ENCODE results near the gene ERC1.

ERC1 gene

GRCh38 chr12:1401891-1402290 lies 410.9 kb downstream of the ERC1 start:
- TF ChIP-seq ZNF777 (tag by site-specific recombination; IDR thresholded peaks at IDR 0.05; ENCODE audit: borderline replicate concordance) = no peak
- TF ChIP-seq KLF9 (tag by site-specific recombination; IDR thresholded peaks at IDR 0.05; ENCODE audit: low read depth) = no peak
- no peak for TF ChIP-seq ZNF202 (tag by site-specific recombination; IDR thresholded peaks at IDR 0.05; ENCODE audit: borderline replicate concordance)
- no peak for TF ChIP-seq ZNF280D (tag by site-specific recombination; IDR thresholded peaks at IDR 0.05)
- H3K4me3 ChIP-seq (ENCODE audit: low read depth, low read length) = no peak overlapping the region
- ChIA-PET CTCF (interaction anchor here (1.0 kb wide), 1 partner anchor 284 kb away, joined by 3 read pairs; no protein-coding TSS in a partner anchor), POLR2A (no interaction called here)
- no peak overlapping the region for H3K27ac ChIP-seq (ENCODE audit: extremely low read depth, low read depth, low read length)
- no peaks in the 10 kb centered on the region for H3K4me1 ChIP-seq (ENCODE audit: control insufficient read depth, insufficient read depth, low read length)
- H3K9me3 ChIP-seq (ENCODE audit: control insufficient read depth, insufficient read depth, low read depth, low read length) = no peaks in the 10 kb centered on the region
- H3K36me3 ChIP-seq (ENCODE audit: control insufficient read depth in 2 of 2, insufficient read depth in 1 of 2, low read length in 2 of 2) = no peaks in the 10 kb centered on the region; a peak in 1 of 3 replicates

DNA sequence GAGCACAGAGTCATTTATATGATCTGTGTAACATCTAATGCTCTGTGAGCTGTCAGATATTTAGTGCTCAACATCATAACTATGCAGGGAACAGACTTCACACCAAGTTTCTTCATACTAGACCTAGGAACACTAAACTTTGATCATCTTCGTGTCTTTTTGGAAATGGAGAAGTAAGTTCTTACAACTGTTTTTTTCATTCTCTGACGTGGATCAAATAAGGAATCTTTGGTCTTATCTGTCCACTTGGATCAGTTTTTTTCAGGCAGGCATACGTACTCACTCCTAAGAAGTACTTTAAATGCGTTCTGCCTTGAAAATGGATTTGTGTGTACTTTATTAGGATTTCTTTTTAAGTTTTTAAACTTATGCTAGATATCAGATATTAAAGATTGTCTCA lies 412.4 kb downstream of the ERC1 start:
- CTCF ChIA-PET = no interaction called here
- Histone ChIP-seq H3K9me3 (ENCODE audit: control insufficient read depth, insufficient read depth, low read depth, low read length) (no peaks in the 10 kb centered on the region), H3K4me1 (ENCODE audit: control insufficient read depth, insufficient read depth, low read length) (no peaks in the 10 kb centered on the region), H3K4me3 (ENCODE audit: low read depth, low read length) (no peak overlapping the region), H3K27ac (ENCODE audit: extremely low read depth, low read depth, low read length) (no peak overlapping the region), H3K36me3 (ENCODE audit: control insufficient read depth in 2 of 2, insufficient read depth in 1 of 2, low read length in 2 of 2) (no peaks in the 10 kb centered on the region; a peak in 1 of 3 replicates)
- POLR2A ChIA-PET = no interaction called here
- TF ChIP-seq BCL11B (tag by site-specific recombination; IDR thresholded peaks at IDR 0.05; ENCODE audit: low read depth) (no peak), ZNF518A (tag by site-specific recombination; conservative IDR thresholded peaks at IDR 0.05; ENCODE audit: low read depth) (no peak), ZNF837 (tag by site-specific recombination; IDR thresholded peaks at IDR 0.05) (no peak), OSR2 (tag by site-specific recombination; IDR thresholded peaks at IDR 0.05) (no peak), ZNF610 (tag by site-specific recombination; IDR thresholded peaks at IDR 0.05; ENCODE audit: borderline replicate concordance) (no peak), ZNF362 (tag by site-specific recombination; IDR thresholded peaks at IDR 0.05) (no peak), ZNF549 (tag by site-specific recombination; IDR thresholded peaks at IDR 0.05) (no peak), ZNF266 (tag by site-specific recombination; IDR thresholded peaks at IDR 0.05; ENCODE audit: low read depth) (no peak), ZSCAN16 (tag by site-specific recombination; IDR thresholded peaks at IDR 0.05) (no peak), ZIC2 (tag by site-specific recombination; IDR thresholded peaks at IDR 0.05) (no peak), ZNF707 (tag by site-specific recombination; IDR thresholded peaks at IDR 0.05) (no peak)
- TF ChIP-seq, protein P1, sequence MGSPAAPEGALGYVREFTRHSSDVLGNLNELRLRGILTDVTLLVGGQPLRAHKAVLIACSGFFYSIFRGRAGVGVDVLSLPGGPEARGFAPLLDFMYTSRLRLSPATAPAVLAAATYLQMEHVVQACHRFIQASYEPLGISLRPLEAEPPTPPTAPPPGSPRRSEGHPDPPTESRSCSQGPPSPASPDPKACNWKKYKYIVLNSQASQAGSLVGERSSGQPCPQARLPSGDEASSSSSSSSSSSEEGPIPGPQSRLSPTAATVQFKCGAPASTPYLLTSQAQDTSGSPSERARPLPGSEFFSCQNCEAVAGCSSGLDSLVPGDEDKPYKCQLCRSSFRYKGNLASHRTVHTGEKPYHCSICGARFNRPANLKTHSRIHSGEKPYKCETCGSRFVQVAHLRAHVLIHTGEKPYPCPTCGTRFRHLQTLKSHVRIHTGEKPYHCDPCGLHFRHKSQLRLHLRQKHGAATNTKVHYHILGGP (tag by site-specific recombination; IDR thresholded peaks at IDR 0.05) = no peak
